NB4 (cell line): ENCODE measurements around the gene CCDC178.

Source experiments
- MYC ChIP-seq: IDR thresholded peaks from 2 replicates; pipeline ENCODE4 v1.6.1; 2011; ENCODE audit warnings: low read depth, low read length
- POLR2A ChIP-seq: IDR thresholded peaks from 2 replicates; pipeline ENCODE4 v1.6.1; 2011; ENCODE audit warnings: mild to moderate bottlenecking; ENCODE audit not compliant: insufficient read length; ENCODE audit errors: extremely low read depth
- TF ChIP-seq, protein P1 (sequence below): IDR thresholded peaks from one replicate; pipeline ENCODE4 v1.5.1; 2012; ENCODE audit warnings: low read depth, low read length
- TF ChIP-seq, protein P2 (sequence below): IDR thresholded peaks from 2 replicates; pipeline ENCODE4 v1.6.1; 2011; ENCODE audit warnings: low read depth, low read length

GRCh38 chr18:33231474-33232317 is 208.8 kb downstream of the CCDC178 start:
- TF ChIP-seq, protein P1, sequence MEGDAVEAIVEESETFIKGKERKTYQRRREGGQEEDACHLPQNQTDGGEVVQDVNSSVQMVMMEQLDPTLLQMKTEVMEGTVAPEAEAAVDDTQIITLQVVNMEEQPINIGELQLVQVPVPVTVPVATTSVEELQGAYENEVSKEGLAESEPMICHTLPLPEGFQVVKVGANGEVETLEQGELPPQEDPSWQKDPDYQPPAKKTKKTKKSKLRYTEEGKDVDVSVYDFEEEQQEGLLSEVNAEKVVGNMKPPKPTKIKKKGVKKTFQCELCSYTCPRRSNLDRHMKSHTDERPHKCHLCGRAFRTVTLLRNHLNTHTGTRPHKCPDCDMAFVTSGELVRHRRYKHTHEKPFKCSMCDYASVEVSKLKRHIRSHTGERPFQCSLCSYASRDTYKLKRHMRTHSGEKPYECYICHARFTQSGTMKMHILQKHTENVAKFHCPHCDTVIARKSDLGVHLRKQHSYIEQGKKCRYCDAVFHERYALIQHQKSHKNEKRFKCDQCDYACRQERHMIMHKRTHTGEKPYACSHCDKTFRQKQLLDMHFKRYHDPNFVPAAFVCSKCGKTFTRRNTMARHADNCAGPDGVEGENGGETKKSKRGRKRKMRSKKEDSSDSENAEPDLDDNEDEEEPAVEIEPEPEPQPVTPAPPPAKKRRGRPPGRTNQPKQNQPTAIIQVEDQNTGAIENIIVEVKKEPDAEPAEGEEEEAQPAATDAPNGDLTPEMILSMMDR = peak; percentile 86
- TF ChIP-seq MYC = no peak
- TF ChIP-seq, protein P2, sequence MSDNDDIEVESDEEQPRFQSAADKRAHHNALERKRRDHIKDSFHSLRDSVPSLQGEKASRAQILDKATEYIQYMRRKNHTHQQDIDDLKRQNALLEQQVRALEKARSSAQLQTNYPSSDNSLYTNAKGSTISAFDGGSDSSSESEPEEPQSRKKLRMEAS = no peak
- TF ChIP-seq POLR2A = no peak
